Pancreas (tissue), 8 donors: ENCODE data around the gene TGM2. TPM values are rescaled to one million over a fixed set of nuclear protein-coding genes. Genes with fewer than 3 reads are reported as not detected.

Experiments used
- polyA plus RNA-seq, 2 donors: library from polyadenylated mRNA; stranded (reverse); fragments of 200-250 nt; gene quantifications; one replicate each; pipeline ENCODE4 v1.2.3, GENCODE V29; 2013
- total RNA-seq, 6 donors: library from RNA; stranded (reverse); fragmentation: NEBNext Ultra II Directional in 4 of 6; extraction: Animal tissue kit (Norgen Biotek cat#: 25700) in 4 of 6; gene quantifications; one replicate each; pipeline versions ENCODE4 v1.2.1 to v1.2.4, GENCODE V29; 2021 to 2023
- donor health status: healthy with polysubstance abuse.
- donor health status: DM: no; HTN: no; CAD: no; lungs with moderate emphysema.
- donor health status: DM: no; HTN: no; CAD: no.
- donor health status: Bipolar disorder and iron deficiency.
- donor health status: DM: yes; HTN: yes; CAD: no.
- donor health status: DM: no; HTN: no; CAD: no.
- donor health status: DM: no; HTN: no; CAD: no.
- donor health status: DM: yes; HTN: yes; CAD: no.

Gene TGM2
- total and polyA plus RNA-seq, 8 donors: 3.7 to 92.6 (median 10.8) TPM

Other genes starting within 250 kb of the TGM2 start
- 10 to 100 TPM; 10.2 to 18.0 (median 11.2) TPM for gene TTI1, start 131.8 kb downstream of the TGM2 start, total RNA-seq
- gene TTI1, start 131.8 kb downstream of the TGM2 start, polyA plus RNA-seq: 10 to 100 TPM; 10.1 to 15.3 TPM
- gene RPRD1B, start 131.5 kb downstream of the TGM2 start, total RNA-seq: 10 to 100 TPM in 5 of 6 donors, 1 to 10 TPM in 1; 9.2 to 19.7 (median 12.8) TPM
- gene RPRD1B, start 131.5 kb downstream of the TGM2 start, polyA plus RNA-seq: 1 to 10 TPM; 6.0 to 9.3 TPM
- 1 to 10 TPM in 2 of 6 donors, under 1 TPM in 4; 0.24 to 2.5 (median 0.55) TPM for gene KIAA1755, start 95.5 kb upstream of the TGM2 start, total RNA-seq
- gene KIAA1755, start 95.5 kb upstream of the TGM2 start, polyA plus RNA-seq: 1 to 10 TPM; 1.4 to 1.7 TPM
- under 1 TPM in 1 of 6 donors, not detected in 5; 0.66 TPM for gene BPI, start 138.9 kb upstream of the TGM2 start, total RNA-seq
- not detected for gene BPI, start 138.9 kb upstream of the TGM2 start, polyA plus RNA-seq
- 1 to 10 TPM in 2 of 6 donors, under 1 TPM in 2, not detected in 2; 0.16 to 1.9 (median 0.68) TPM for gene LBP, start 181.2 kb upstream of the TGM2 start, total RNA-seq
- under 1 TPM in 1 of 2 donors, not detected in 1; 0.30 TPM for gene LBP, start 181.2 kb upstream of the TGM2 start, polyA plus RNA-seq